Vagina (tissue), 2 donors: Measurements from ENCODE around the gene CDK6.
A peak's percentile ranks its signal among the peaks of the same experiment; 100 is the strongest.

Experiments used
- POLR2A ChIP-seq, 2 donors: fragments of 450-650 bp; IDR thresholded peaks; one replicate each; pipeline ENCODE4 v1.6.1; 2017; ENCODE audit warnings: antibody characterized with exemption in 2 of 2, mild to moderate bottlenecking in 2 of 2, moderate library complexity in 2 of 2
- POLR2AphosphoS5 ChIP-seq, 2 donors: sonication (generic); formaldehyde crosslinking; IDR thresholded peaks; one replicate each; pipeline ENCODE4 v1.9.0; 2017; ENCODE audit warnings: antibody characterized with exemption in 2 of 2, mild to moderate bottlenecking in 2 of 2, low read depth in 1 of 2; ENCODE audit not compliant: insufficient read depth in 1 of 2
- TF ChIP-seq, protein P1 (sequence below), 3 experiments: fragments of 450-650 bp in 2 of 3; fragments of 200-600 bp in 1 of 3; sonication (generic) in 1 of 3; IDR thresholded peaks; one replicate each; pipeline ENCODE4 v1.5.1; 2017 to 2019; ENCODE audit warnings: antibody characterized with exemption in 3 of 3, mild to moderate bottlenecking in 2 of 3, moderate library complexity in 2 of 3

DNA sequence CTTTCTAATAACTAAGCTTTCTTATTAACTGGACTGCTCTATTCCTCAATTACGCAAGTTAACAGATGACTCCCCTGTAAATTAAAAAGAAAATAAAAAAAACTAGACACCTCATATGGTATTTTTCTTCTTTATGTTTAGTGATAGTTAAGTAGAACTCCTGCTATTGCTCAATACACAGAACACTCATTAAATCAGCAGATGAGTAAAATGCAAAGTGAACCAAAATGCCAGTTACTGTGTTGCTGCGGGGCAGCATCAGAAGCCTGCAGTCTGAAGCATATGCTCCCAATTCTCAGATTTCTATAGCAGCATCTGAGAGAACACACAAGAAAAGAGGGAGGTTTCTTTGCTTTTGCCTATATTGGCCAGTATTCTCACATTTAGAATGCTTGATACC is 28.4 kb downstream of the CDK6 start:
- TF ChIP-seq, protein P1, sequence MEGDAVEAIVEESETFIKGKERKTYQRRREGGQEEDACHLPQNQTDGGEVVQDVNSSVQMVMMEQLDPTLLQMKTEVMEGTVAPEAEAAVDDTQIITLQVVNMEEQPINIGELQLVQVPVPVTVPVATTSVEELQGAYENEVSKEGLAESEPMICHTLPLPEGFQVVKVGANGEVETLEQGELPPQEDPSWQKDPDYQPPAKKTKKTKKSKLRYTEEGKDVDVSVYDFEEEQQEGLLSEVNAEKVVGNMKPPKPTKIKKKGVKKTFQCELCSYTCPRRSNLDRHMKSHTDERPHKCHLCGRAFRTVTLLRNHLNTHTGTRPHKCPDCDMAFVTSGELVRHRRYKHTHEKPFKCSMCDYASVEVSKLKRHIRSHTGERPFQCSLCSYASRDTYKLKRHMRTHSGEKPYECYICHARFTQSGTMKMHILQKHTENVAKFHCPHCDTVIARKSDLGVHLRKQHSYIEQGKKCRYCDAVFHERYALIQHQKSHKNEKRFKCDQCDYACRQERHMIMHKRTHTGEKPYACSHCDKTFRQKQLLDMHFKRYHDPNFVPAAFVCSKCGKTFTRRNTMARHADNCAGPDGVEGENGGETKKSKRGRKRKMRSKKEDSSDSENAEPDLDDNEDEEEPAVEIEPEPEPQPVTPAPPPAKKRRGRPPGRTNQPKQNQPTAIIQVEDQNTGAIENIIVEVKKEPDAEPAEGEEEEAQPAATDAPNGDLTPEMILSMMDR (IDR thresholded peaks at IDR 0.05) = no peak
- TF ChIP-seq POLR2AphosphoS5 (IDR thresholded peaks at IDR 0.05; ENCODE audit: insufficient read depth in 1 of 2, low read depth in 1 of 2) = peak in 1 of 2 donors; percentile 18
- TF ChIP-seq POLR2A (IDR thresholded peaks at IDR 0.05) = no peak
